ENCODE data around the gene EPS15. TPM values are rescaled to one million over a fixed set of nuclear protein-coding genes. Genes with fewer than 3 reads are reported as not detected.
A peak's percentile ranks its signal among the peaks of the same experiment; 100 is the strongest.

EPS15 gene
- total and polyA plus RNA-seq, 9 of the 15 experiments (the other 6 are each of a cell fraction or from before 2014, with no cell fraction given) = 23.1 to 69.0 (median 41.7) TPM

GRCh38 chr1:51443555-51443954 lies 75.5 kb downstream of the EPS15 start:
- POLR2A ChIA-PET = interaction anchor here (0.6 to 2.3 kb wide), 6 partner anchors 8 to 197 kb away, joined by 3 to 7 read pairs (median 4); no protein-coding TSS in a partner anchor
- BruUV-seq (replicated peaks) = no TSS peak
- FAIRE-seq (no peak), ATAC-seq (no peak), DNase-seq (ENCODE audit: extremely low read depth in 1 of 4, low spot score in 3 of 4) (no peak)
- H3K9me1 ChIP-seq (ENCODE audit: control insufficient read depth, insufficient read depth, low read length) = no peaks in the 10 kb centered on the region
- intact Hi-C loops (cut with micrococcal nuclease) (loop anchor here (10.0 kb wide), 1 partner anchor 321 kb away; no protein-coding TSS in a partner anchor), in situ Hi-C loops (cut with MboI) (no loop called here)
- H3K9ac ChIP-seq (ENCODE audit: insufficient read depth in 1 of 2, low read depth in 2 of 2, low read length in 2 of 2) = no peak overlapping the region
- H2AFZ ChIP-seq (ENCODE audit: low read depth, low read length) = no peak overlapping the region
- CTCF ChIA-PET (ENCODE audit: low intra/inter-chr PET ratio) = interaction anchor here (0.6 kb wide), 1 partner anchor 9 kb away, joined by 3 read pairs; no protein-coding TSS in a partner anchor
- H4K20me1 ChIP-seq (replicated peaks; ENCODE audit: control insufficient read depth, insufficient read depth, low read length) = no peaks in the 10 kb centered on the region
- H3K27ac ChIP-seq (ENCODE audit: extremely low read depth, low read depth, low read length) = no peak overlapping the region
- peaks cover 62% of the 10 kb centered on the region; the same call in 2 of the 3 replicates for H3K36me3 ChIP-seq (ENCODE audit: control insufficient read depth, insufficient read depth, low read length)
- no peaks in the 10 kb centered on the region for H3K27me3 ChIP-seq (ENCODE audit: control insufficient read depth in 2 of 2, insufficient read depth in 2 of 2, low read length in 2 of 2)
- H3K4me2 ChIP-seq (ENCODE audit: insufficient read depth, low read length) = no peak overlapping the region
- 93% methylated on average over 5 of the region's 5 CpGs for WGBS (ENCODE audit: insufficient coverage, low coverage, missing lambda C conversion rate)
- H3K79me2 ChIP-seq (ENCODE audit: control insufficient read depth, insufficient read depth, low read length) = no peaks in the 10 kb centered on the region
- peaks cover 0 to 16% of the 10 kb centered on the region in 2 experiments; a peak in 4 of 5 replicates for H3K4me1 ChIP-seq (replicated peaks in 1 of 2; ENCODE audit: control insufficient read depth in 2 of 2, insufficient read depth in 2 of 2, low read length in 2 of 2)
- H3K4me3 ChIP-seq = no peak overlapping the region
- H3K9me3 ChIP-seq (replicated peaks; ENCODE audit: control insufficient read depth, insufficient read depth, low read depth, low read length) = no peaks in the 10 kb centered on the region
- TF ChIP-seq ZNF121 (CRISPR knock-in tag; conservative IDR thresholded peaks at IDR 0.05) (peak; percentile 97), ARHGAP35 (IDR thresholded peaks at IDR 0.05; ENCODE audit: partially characterized antibody) (no peak), REST (IDR thresholded peaks at IDR 0.05; ENCODE audit: borderline replicate concordance) (no peak), REST (CRISPR knock-in tag; IDR thresholded peaks at IDR 0.05; ENCODE audit: low read depth) (no peak), RAD21 (CRISPR knock-in tag; conservative IDR thresholded peaks at IDR 0.05 in 1 of 2, IDR thresholded peaks at IDR 0.05 in 1 of 2) (no peak)

Measured in K562 (cell line).